Activated CD4-positive, alpha-beta T cell treated with anti-CD3 and anti-CD28 coated beads, Interleukin-2, amount 50 U/mL, for 1 hour (primary cell): ENCODE data around the gene ZNF232.
A peak's percentile ranks its signal among the peaks of the same experiment; 100 is the strongest.
"Not testable (repeated sequence)": the region's sequence is repeated elsewhere in the genome, so short reads cannot be mapped to it uniquely, and the experiment has no call there.

Experiments
- DNase-seq: peaks from one replicate; pipeline ENCODE4 v3.0.0-alpha.2; 2020

Gene ZNF232

GRCh38 chr17:5111402-5112204, at the start of gene ZNF232:
Gene ZNF232, minus strand, starts transcription at chr17:5111878. Its CDS starts 56 bp downstream, at chr17:5111822.
- peak; percentile 88 for DNase-seq

DNA sequence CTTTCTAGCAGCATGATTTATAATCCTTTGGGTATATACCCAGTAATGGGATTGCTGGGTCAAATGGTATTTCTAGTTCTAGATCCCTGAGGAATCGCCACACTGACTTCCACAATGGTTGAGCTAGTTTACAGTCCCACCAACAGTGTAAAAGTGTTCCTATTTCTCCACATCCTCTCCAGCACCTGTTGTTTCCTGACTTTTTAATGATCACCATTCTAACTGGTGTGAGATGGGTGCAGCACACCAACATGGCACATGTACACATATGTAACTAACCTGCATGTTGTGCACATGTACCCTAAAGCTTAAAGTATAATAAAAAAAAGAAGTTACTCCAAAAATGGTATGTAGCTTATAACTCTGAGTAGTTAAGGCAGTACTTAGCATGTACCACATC, 49.0 kb upstream of the ZNF232 start:
- DNase-seq, result not testable (repeated sequence)

- not testable (repeated sequence) for DNase-seq
Measured at GRCh38 chr17:5146122-5146521, 34.4 kb upstream of the ZNF232 start.

DNA sequence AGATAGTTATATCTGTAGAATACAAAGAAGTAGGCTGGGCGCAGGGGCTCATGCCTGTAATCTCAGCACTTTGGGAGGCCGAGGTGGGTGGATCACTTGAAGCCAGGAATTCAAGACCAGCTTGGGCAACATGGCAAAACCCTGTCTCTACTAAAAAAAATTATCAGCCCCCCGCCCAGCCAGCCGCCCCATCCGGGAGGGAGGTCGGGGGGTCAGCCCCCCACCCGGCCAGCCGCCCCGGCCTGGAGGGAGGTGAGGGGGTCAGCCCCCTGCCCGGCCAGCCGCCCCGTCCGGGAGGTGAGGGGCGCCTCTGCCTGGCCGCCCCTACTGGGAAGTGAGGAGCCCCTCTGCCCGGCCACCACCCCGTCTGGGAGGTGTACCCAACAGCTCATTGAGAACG, 31.2 kb upstream of the ZNF232 start:
- not testable (repeated sequence) for DNase-seq

DNA sequence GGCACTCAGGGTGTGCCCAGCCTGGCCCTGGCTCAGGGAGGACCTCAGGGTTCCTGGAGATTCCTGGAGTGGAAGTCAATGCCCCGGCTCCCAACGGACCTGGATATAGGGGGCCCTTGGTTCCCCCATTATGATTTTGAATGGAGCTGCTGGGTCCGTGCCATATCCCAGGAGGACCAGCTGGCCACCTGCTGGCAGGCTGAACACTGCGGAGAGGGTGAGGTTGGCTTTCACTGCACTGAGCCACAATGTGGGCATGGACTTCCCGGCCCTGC, 27.7 kb upstream of the ZNF232 start:
- DNase-seq, result no peak

DNA sequence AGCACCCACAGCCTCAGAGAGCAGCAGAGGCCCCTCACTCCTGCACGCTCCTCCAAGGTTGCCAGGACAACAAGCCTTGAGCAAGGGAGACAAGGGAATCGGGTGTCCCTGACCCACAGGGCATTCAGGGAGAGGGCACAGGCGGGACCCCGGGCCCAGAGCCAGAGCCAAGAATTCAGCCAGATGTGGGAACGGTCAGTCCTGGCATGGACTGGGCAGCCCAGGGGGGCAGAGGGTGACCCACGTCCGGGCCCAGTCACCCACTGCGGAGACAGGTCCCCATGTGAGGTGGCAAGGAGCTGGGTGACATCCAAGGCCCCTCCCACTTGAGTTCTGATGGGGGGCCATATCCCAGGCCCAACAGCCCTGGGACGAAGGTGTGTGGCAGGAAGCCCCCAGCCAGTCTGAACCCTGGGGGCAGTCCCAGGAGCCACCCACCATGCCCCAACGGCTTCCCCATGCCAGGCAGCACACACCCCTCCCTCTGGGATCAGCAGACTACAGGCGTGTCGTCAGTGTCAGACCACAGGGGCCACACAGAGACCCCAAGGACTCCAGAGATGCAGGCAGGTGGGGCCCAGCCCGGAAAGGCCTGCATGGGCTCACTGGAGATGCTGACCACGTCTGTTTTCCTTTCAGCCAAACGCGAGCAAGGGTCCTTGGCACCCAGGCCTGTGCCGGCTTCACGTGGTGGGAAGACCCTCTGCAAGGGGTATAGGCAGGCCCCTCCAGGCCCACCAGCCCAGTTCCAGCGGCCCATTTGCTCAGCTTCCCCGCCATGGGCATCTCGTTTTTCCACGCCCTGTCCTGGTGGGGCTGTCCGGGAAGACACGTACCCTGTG, 27.2 kb upstream of the ZNF232 start:
- DNase-seq, result no peak

DNA sequence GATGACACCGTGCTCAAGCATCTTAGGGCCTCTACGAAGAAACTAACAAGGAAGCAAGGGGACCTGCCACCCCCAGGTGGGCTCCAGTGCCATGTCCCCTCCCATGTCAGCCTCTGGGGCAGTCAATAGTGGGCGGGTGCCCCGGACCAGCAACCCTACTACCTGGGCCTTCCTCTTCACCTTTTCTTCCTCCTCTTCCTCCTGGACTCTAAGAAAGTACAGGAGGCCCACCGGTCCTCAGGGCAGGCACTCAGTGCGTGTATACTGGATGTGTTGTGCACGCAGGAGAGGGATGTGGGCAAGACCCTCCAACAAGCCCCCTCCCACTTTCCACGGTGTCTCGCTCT, 26.5 kb upstream of the ZNF232 start:
- DNase-seq, result not testable (repeated sequence)

GRCh38 chr17:5137511-5138197, 26.0 kb upstream of the ZNF232 start:
- DNase-seq, result not testable (repeated sequence)

DNA sequence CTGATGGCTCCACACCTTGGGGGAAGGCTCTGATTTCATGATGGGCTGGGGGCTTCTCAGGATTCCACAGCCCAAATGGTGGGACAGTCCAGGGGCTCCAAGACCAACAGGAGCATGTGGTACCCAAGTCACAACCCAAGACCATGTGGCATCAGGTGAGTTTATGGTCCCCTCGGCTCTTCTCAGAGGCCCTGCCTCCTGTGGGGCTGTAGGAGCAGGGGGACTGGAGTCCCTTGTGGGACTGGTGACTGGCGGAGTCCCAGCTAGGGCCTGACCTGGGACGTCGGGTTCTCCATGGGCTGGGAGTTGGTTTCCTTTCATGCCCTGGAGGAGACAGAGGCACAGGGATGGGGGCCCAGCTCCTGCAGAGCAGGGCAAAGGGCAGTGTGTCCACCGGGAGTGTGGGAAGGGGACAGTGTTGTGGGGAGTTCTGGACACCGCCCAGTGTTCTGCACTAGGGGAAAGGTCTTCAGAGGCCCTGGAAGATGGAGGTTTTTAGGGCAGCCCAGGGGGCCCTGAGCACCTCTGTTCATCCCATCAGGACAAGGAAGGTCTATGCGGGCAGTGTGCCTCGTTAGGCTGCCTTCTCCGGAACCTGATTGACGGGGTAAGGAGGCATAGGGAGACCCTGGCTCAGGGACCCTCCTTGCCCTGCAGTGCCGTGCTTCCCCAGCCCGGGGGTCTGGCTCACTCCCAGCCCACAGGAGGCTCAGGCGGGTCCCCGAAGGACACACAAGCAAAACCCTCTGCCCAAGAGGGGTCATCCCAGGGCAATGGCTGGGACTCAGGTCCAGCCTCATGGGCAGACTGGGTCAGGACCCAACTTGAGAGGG, 25.1 kb upstream of the ZNF232 start:
- not testable (repeated sequence) for DNase-seq

DNA sequence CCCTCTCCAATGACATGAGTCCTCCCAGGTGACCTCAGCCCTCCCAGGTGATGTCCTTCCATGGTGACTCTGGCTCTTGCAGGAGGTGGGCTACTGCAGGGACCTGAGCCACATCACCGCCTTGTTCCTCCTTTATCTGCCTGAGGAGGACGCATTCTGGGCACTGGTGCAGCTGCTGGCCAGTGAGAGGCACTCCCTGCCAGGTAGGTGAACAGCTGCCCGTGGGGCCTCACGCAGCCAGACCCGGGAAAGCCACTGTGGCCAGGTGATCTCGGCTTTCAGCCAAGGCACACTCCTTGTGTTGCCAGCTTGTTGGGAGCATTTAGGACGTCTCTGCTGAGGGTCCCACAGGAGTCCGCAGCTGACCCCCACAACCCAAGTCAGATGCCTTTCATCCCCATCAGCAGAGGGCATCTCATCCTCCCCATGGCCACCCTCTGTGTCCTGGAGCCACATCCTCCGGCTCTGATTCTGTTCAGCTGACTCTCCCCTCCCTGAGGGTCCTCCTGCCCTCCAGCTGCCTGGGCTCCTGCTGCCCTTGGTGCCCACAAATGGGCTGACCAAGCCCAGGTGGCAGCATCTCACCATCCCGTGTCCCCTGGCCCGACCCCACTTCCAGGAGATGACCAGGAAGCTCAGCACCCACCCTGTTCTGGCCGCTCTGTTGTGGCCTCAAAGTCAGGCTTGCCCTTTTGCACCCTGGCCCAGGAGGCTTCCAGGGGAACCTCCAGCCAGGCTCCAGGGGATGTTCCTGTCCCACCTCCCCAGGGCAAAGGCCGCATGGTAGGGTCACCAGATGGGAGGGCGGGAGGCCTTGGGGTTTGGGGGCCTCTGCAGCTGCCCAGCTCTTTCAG, 24.3 kb upstream of the ZNF232 start:
- no peak for DNase-seq

DNA sequence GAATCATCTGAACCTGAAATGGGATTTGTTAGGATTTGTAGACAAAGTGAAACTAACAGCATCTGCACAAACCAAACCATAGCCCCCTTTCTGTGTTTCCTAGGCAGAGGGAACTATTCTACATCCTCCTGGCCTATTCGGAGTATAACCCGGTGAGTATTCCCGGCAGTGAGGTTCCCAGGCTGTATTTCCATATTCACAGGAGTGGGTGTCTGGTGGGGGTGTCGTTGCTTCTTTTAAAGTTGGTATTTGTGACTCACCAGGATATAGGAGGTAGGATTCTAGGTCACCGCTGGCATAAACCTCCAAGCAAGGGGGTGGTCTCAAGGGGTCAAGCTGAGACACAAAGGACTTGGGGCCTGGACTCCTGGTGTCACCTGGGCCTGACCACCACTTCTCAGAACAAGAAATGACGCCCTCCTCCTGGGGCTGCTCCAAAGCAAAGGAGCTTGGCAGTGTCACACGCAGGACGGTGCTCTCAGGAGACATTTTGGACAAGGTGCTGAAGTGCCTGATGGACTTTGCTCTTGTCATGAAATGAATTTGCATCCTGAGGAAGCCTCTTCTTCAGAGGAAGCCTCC, 23.5 kb upstream of the ZNF232 start:
- DNase-seq, result not testable (repeated sequence)

GRCh38 chr17:5134571-5134970, 22.9 kb upstream of the ZNF232 start:
- not testable (repeated sequence) for DNase-seq

DNA sequence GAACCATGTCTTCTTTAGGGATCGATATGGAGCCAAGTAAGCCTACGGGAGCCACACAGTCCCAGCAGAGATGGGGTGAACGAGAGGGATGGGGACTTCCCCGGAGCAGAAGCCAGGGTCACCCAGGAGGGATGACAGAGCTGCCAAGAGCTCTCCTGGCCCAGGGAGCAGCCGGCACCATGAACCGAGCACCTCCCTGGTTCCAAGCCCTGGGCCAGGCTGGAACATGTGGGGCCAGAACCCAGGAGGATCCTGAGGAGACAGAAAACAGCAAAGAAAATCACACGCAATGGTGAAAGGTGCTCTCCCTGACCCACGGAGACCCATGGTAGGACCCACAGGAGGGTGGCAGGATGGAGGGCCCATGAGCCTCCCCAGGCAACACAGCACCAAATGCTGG, 22.3 kb upstream of the ZNF232 start:
- not testable (repeated sequence) for DNase-seq

DNA sequence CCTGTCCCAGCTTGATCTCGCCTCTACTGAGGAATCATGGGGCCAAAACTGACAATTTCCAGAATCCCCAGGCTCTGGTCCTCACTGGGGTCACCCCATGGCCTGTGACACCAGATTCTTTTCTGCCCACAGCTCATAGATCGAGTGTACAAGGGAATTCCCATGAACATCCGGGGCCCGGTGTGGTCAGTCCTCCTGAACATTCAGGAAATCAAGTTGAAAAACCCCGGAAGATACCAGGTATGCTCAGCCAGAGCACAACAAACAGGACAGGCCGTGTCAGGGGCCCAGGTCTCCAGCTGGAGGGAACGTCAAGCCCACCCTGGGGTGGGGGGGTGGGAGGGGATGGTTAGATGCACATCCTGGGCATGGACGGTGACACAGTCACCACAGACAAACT, 21.6 kb upstream of the ZNF232 start:
- no peak for DNase-seq

GRCh38 chr17:5132503-5133225, 21.0 kb upstream of the ZNF232 start:
- not testable (repeated sequence) for DNase-seq

GRCh38 chr17:5131799-5132502, 20.3 kb upstream of the ZNF232 start:
- not testable (repeated sequence) for DNase-seq

GRCh38 chr17:5131146-5131715, 19.6 kb upstream of the ZNF232 start:
- no peak for DNase-seq

GRCh38 chr17:5130687-5131086, 19.0 kb upstream of the ZNF232 start:
- not testable (repeated sequence) for DNase-seq

GRCh38 chr17:5130261-5130660, 18.6 kb upstream of the ZNF232 start:
- DNase-seq, result not testable (repeated sequence)

- not testable (repeated sequence) for DNase-seq
Measured at GRCh38 chr17:5129770-5130169, 18.1 kb upstream of the ZNF232 start.
